Esophagus muscularis mucosa (tissue), 4 donors: Measurements from ENCODE around the gene MYL5.

ENCODE experiments used
- EP300 ChIP-seq: sonication (generic); formaldehyde crosslinking; IDR thresholded peaks from one replicate; pipeline ENCODE4 v1.6.1; 2017; ENCODE audit warnings: antibody characterized with exemption
- POLR2A ChIP-seq: fragments of 450-650 bp; IDR thresholded peaks from one replicate; pipeline ENCODE4 v1.6.1; 2017; ENCODE audit warnings: antibody characterized with exemption, moderate library complexity, mild to moderate bottlenecking, low read depth
- POLR2AphosphoS5 ChIP-seq, 2 donors: sonication (generic); formaldehyde crosslinking; IDR thresholded peaks; one replicate each; pipeline ENCODE4 v1.6.1; 2017; ENCODE audit warnings: antibody characterized with exemption in 2 of 2
- TF ChIP-seq, protein P1 (sequence below), 3 experiments: fragments of 200-600 bp in 2 of 3; fragments of 450-650 bp in 1 of 3; sonication (generic) in 2 of 3; IDR thresholded peaks; one replicate each; pipeline ENCODE4 v1.5.1; 2017 to 2019; ENCODE audit warnings: antibody characterized with exemption in 3 of 3, mild to moderate bottlenecking in 2 of 3, moderate library complexity in 1 of 3

DNA sequence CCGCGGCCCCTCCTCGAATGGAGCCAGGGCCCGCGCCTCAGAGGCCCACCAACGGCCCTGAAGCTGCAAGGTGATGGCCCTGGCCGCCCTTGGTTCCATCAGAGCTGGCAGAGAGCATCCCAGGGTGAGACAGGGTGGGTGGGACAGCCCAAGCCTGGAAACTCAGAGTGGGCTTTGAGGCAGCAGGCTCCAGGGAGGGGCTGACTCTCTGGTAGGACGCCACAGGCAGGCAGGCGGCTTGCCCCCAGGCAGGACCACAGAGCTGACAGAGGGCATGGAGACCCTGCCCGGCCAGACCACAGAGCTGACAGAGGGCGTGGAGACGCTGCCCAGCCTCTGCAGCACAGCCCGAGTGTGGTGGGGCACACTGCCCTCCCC is 4.8 kb downstream of the MYL5 start:
- TF ChIP-seq POLR2A (no peak), POLR2AphosphoS5 (IDR thresholded peaks at IDR 0.05) (no peak), EP300 (no peak)
- TF ChIP-seq, protein P1, sequence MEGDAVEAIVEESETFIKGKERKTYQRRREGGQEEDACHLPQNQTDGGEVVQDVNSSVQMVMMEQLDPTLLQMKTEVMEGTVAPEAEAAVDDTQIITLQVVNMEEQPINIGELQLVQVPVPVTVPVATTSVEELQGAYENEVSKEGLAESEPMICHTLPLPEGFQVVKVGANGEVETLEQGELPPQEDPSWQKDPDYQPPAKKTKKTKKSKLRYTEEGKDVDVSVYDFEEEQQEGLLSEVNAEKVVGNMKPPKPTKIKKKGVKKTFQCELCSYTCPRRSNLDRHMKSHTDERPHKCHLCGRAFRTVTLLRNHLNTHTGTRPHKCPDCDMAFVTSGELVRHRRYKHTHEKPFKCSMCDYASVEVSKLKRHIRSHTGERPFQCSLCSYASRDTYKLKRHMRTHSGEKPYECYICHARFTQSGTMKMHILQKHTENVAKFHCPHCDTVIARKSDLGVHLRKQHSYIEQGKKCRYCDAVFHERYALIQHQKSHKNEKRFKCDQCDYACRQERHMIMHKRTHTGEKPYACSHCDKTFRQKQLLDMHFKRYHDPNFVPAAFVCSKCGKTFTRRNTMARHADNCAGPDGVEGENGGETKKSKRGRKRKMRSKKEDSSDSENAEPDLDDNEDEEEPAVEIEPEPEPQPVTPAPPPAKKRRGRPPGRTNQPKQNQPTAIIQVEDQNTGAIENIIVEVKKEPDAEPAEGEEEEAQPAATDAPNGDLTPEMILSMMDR (IDR thresholded peaks at IDR 0.05), result no peak
